Measurements from ENCODE around the gene GABRG3.

DNA sequence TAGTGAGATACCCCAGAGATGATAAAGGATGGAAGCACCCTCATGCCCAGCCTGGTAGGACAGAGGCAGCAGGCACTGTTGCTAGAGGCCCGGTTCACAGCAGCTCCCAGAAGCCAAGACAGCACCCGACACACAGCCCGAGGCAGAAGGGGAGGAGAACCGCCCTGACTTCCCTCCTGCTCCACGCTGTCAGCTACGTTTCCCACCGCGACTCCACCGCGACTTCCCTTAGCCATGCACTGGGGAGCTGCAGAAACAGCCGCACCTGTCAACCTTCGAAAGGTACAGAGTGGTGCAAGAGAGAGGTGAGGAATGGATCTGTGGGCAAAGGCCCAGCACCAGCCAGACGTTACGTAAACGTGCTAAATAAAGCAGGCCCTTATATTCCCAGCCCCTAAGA, 529.2 kb downstream of the GABRG3 start:
- TF ChIP-seq, protein P1, sequence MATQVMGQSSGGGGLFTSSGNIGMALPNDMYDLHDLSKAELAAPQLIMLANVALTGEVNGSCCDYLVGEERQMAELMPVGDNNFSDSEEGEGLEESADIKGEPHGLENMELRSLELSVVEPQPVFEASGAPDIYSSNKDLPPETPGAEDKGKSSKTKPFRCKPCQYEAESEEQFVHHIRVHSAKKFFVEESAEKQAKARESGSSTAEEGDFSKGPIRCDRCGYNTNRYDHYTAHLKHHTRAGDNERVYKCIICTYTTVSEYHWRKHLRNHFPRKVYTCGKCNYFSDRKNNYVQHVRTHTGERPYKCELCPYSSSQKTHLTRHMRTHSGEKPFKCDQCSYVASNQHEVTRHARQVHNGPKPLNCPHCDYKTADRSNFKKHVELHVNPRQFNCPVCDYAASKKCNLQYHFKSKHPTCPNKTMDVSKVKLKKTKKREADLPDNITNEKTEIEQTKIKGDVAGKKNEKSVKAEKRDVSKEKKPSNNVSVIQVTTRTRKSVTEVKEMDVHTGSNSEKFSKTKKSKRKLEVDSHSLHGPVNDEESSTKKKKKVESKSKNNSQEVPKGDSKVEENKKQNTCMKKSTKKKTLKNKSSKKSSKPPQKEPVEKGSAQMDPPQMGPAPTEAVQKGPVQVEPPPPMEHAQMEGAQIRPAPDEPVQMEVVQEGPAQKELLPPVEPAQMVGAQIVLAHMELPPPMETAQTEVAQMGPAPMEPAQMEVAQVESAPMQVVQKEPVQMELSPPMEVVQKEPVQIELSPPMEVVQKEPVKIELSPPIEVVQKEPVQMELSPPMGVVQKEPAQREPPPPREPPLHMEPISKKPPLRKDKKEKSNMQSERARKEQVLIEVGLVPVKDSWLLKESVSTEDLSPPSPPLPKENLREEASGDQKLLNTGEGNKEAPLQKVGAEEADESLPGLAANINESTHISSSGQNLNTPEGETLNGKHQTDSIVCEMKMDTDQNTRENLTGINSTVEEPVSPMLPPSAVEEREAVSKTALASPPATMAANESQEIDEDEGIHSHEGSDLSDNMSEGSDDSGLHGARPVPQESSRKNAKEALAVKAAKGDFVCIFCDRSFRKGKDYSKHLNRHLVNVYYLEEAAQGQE (IDR thresholded peaks at IDR 0.05; ENCODE audit: insufficient read depth in 1 of 2, low read depth in 2 of 2, low read length in 2 of 2): no peak
- no peak for TF ChIP-seq POLR2AphosphoS5 (IDR thresholded peaks at IDR 0.05; ENCODE audit: low read depth, low read length)

All from PFSK-1 (cell line).